Measurements from ENCODE around the gene LYVE1. TPM values are rescaled to one million over a fixed set of nuclear protein-coding genes. Genes with fewer than 3 reads are reported as not detected.

LYVE1 gene
- total and polyA plus RNA-seq, 2 of the 13 experiments (the other 11 are each of a cell fraction or from before 2014, with no cell fraction given), result 1.2 to 1.4 TPM

DNA sequence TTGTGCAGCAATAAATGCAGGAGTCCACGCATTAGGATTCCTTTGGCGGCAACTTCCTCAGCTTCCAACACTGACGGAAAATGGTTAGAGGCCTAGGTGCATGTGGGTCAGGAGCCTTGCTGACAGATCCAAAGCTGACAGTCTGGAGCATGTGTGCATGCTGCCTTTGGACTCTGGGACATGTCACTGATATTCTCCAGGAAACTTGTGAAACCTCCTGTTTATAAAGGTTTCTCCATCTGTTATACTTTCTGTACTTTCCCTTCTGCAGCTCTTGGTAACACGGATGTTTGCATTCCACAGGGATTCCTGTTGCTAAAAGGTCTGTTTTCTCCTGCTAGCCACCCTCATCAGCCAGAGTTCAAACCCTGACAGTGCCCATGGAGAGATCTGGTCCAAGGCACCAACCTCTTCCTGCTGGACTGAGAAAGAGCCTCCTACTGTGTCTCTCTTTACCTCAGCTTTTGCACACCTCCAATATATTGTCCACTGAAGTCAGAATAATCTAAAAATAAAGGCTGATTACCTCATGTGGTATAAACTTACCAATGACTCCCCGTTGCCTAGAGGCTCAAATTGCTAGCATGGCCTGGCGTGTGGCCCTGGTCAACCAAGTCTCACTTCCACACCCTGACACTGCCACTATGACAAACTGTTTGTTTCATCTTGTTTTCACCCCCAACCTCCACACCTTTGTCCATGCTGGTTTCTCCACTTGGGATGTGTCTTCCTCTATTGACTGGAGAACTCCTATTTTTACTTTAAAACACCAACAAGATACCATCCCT is 31.1 kb upstream of the LYVE1 start (continued):
- TF ChIP-seq MTA1 (CRISPR knock-in tag; IDR thresholded peaks at IDR 0.05; ENCODE audit: borderline replicate concordance) (no peak), ELF3 (CRISPR knock-in tag; IDR thresholded peaks at IDR 0.05) (0 out of 2 replicates have a peak, but pooled peaks have one; percentile 55), MED8 (CRISPR knock-in tag; IDR thresholded peaks at IDR 0.05; ENCODE audit: insufficient replicate concordance) (no peak), CEBPB (IDR thresholded peaks at IDR 0.05; ENCODE audit: borderline replicate concordance, low read depth, low read length) (peak; percentile 68), CC2D1A (CRISPR knock-in tag; IDR thresholded peaks at IDR 0.05) (no peak), ZNF883 (CRISPR knock-in tag; IDR thresholded peaks at IDR 0.05; ENCODE audit: not compliant biosample characterization) (no peak), ZFX (CRISPR knock-in tag; IDR thresholded peaks at IDR 0.05; ENCODE audit: low read depth) (peak; percentile 64; the same call in 1 of the 2 replicates), BORCS8-MEF2B (CRISPR knock-in tag; IDR thresholded peaks at IDR 0.05) (no peak), HDAC2 (CRISPR knock-in tag; IDR thresholded peaks at IDR 0.05) (peak; percentile 51; the same call in 1 of the 2 replicates), PAX8 (CRISPR knock-in tag; IDR thresholded peaks at IDR 0.05; ENCODE audit: borderline replicate concordance) (no peak), ZNF296 (CRISPR knock-in tag; conservative IDR thresholded peaks at IDR 0.05) (no peak), ARNT (IDR thresholded peaks at IDR 0.05) (no peak), ZNF558 (CRISPR knock-in tag; IDR thresholded peaks at IDR 0.05; ENCODE audit: borderline replicate concordance) (no peak), SMAD1 (CRISPR knock-in tag; IDR thresholded peaks at IDR 0.05; ENCODE audit: borderline replicate concordance, low read depth) (no peak), MED13 (CRISPR knock-in tag; IDR thresholded peaks at IDR 0.05) (no peak), GATAD2A (CRISPR knock-in tag; IDR thresholded peaks at IDR 0.05) (peak; percentile 49), HNF4G (IDR thresholded peaks at IDR 0.05; ENCODE audit: borderline replicate concordance, low read depth, low read length) (peak; percentile 60; the same call in 1 of the 2 replicates), HNF4G (CRISPR knock-in tag; IDR thresholded peaks at IDR 0.05; ENCODE audit: borderline replicate concordance, low read depth) (no peak), IKZF4 (CRISPR knock-in tag; IDR thresholded peaks at IDR 0.05; ENCODE audit: borderline replicate concordance, low read depth, not compliant biosample characterization) (no peak)
- TF ChIP-seq, protein P1, sequence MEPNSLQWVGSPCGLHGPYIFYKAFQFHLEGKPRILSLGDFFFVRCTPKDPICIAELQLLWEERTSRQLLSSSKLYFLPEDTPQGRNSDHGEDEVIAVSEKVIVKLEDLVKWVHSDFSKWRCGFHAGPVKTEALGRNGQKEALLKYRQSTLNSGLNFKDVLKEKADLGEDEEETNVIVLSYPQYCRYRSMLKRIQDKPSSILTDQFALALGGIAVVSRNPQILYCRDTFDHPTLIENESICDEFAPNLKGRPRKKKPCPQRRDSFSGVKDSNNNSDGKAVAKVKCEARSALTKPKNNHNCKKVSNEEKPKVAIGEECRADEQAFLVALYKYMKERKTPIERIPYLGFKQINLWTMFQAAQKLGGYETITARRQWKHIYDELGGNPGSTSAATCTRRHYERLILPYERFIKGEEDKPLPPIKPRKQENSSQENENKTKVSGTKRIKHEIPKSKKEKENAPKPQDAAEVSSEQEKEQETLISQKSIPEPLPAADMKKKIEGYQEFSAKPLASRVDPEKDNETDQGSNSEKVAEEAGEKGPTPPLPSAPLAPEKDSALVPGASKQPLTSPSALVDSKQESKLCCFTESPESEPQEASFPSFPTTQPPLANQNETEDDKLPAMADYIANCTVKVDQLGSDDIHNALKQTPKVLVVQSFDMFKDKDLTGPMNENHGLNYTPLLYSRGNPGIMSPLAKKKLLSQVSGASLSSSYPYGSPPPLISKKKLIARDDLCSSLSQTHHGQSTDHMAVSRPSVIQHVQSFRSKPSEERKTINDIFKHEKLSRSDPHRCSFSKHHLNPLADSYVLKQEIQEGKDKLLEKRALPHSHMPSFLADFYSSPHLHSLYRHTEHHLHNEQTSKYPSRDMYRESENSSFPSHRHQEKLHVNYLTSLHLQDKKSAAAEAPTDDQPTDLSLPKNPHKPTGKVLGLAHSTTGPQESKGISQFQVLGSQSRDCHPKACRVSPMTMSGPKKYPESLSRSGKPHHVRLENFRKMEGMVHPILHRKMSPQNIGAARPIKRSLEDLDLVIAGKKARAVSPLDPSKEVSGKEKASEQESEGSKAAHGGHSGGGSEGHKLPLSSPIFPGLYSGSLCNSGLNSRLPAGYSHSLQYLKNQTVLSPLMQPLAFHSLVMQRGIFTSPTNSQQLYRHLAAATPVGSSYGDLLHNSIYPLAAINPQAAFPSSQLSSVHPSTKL (CRISPR knock-in tag; IDR thresholded peaks at IDR 0.05), result peak; percentile 64
- TF ChIP-seq, protein P2, sequence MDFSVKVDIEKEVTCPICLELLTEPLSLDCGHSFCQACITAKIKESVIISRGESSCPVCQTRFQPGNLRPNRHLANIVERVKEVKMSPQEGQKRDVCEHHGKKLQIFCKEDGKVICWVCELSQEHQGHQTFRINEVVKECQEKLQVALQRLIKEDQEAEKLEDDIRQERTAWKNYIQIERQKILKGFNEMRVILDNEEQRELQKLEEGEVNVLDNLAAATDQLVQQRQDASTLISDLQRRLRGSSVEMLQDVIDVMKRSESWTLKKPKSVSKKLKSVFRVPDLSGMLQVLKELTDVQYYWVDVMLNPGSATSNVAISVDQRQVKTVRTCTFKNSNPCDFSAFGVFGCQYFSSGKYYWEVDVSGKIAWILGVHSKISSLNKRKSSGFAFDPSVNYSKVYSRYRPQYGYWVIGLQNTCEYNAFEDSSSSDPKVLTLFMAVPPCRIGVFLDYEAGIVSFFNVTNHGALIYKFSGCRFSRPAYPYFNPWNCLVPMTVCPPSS (IDR thresholded peaks at IDR 0.05), result no peak
- TF ChIP-seq, protein P3, sequence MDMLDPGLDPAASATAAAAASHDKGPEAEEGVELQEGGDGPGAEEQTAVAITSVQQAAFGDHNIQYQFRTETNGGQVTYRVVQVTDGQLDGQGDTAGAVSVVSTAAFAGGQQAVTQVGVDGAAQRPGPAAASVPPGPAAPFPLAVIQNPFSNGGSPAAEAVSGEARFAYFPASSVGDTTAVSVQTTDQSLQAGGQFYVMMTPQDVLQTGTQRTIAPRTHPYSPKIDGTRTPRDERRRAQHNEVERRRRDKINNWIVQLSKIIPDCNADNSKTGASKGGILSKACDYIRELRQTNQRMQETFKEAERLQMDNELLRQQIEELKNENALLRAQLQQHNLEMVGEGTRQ (IDR thresholded peaks at IDR 0.05; ENCODE audit: low read depth, low read length), result no peak
- TF ChIP-seq, protein P3 (CRISPR knock-in tag; IDR thresholded peaks at IDR 0.05; ENCODE audit: borderline replicate concordance), result no peak

Measured in HepG2 (cell line).